ENCODE data around the gene UCHL5. TPM values are rescaled to one million over a fixed set of nuclear protein-coding genes. Genes with fewer than 3 reads are reported as not detected.

UCHL5 gene
- total RNA-seq, 1 experiment from 2014 or later = 49.3 TPM

- no peak overlapping the region for H3K27ac ChIP-seq
- H3K9me2 ChIP-seq (ENCODE audit: insufficient read depth) = no peaks in the 10 kb centered on the region
- BruUV-seq (replicated peaks) = no TSS peak
- POLR2A ChIA-PET (ENCODE audit: unreplicated experiment) = no interaction called here
- H3K4me1 ChIP-seq (replicated peaks; ENCODE audit: insufficient read depth) = no peaks in the 10 kb centered on the region
- no peaks in the 10 kb centered on the region for H3K79me2 ChIP-seq (ENCODE audit: low read depth)
- no peak overlapping the region for H2AFZ ChIP-seq
- no peaks in the 10 kb centered on the region for H3K27me3 ChIP-seq (ENCODE audit: insufficient read depth, low read depth)
- no peak overlapping the region for H3K4me2 ChIP-seq
- H3F3A ChIP-seq (ENCODE audit: insufficient read depth, low read depth) = no peaks in the 10 kb centered on the region
- H3K9me3 ChIP-seq (ENCODE audit: insufficient read depth, low read depth) = no peaks in the 10 kb centered on the region
- peaks cover 24% of the 10 kb centered on the region for H3K36me3 ChIP-seq (ENCODE audit: low read depth)
- no peaks in the 10 kb centered on the region for H4K20me1 ChIP-seq (ENCODE audit: insufficient read depth)
- TF ChIP-seq EZH2 (IDR thresholded peaks at IDR 0.05; ENCODE audit: low read depth) (no peak), CTCF (conservative IDR thresholded peaks at IDR 0.05) (no peak)
- H3K4me3 ChIP-seq = no peak overlapping the region
- no peak for DNase-seq
- intact Hi-C loops (cut with micrococcal nuclease; ENCODE audit: unreplicated experiment) = no loop called here
- CTCF ChIA-PET = no interaction called here
Measured at GRCh38 chr1:193087893-193088292, 28.7 kb upstream of the UCHL5 start.

GRCh38 chr1:193086342-193086741, 27.2 kb upstream of the UCHL5 start:
- CTCF ChIA-PET = interaction anchor here (0.7 kb wide), 1 partner anchor 152 kb away, joined by 3 read pairs; no protein-coding TSS in a partner anchor
- Histone ChIP-seq H2AFZ (no peak overlapping the region), H3K4me2 (no peak overlapping the region), H3K9me2 (ENCODE audit: insufficient read depth) (no peaks in the 10 kb centered on the region), H3K9me3 (ENCODE audit: insufficient read depth, low read depth) (no peaks in the 10 kb centered on the region), H3K27ac (no peak overlapping the region), H3K27me3 (ENCODE audit: insufficient read depth, low read depth) (no peaks in the 10 kb centered on the region), H3K4me3 (no peak overlapping the region), H4K20me1 (ENCODE audit: insufficient read depth) (no peaks in the 10 kb centered on the region), H3K36me3 (ENCODE audit: low read depth) (peaks cover 34% of the 10 kb centered on the region), H3K4me1 (replicated peaks; ENCODE audit: insufficient read depth) (no peaks in the 10 kb centered on the region), H3F3A (ENCODE audit: insufficient read depth, low read depth) (no peaks in the 10 kb centered on the region), H3K79me2 (ENCODE audit: low read depth) (no peaks in the 10 kb centered on the region)
- DNase-seq = no peak
- no peak for TF ChIP-seq EZH2 (IDR thresholded peaks at IDR 0.05; ENCODE audit: low read depth)
- TF ChIP-seq CTCF (conservative IDR thresholded peaks at IDR 0.05) = no peak
- BruUV-seq (replicated peaks) = no TSS peak
- POLR2A ChIA-PET (ENCODE audit: unreplicated experiment) = no interaction called here
- intact Hi-C loops (cut with micrococcal nuclease; ENCODE audit: unreplicated experiment) = no loop called here

- no peaks in the 10 kb centered on the region for H3K9me2 ChIP-seq (ENCODE audit: insufficient read depth)
- H3K9me3 ChIP-seq (ENCODE audit: insufficient read depth, low read depth) = no peaks in the 10 kb centered on the region
- TF ChIP-seq CTCF (conservative IDR thresholded peaks at IDR 0.05) (no peak), EZH2 (IDR thresholded peaks at IDR 0.05; ENCODE audit: low read depth) (no peak)
- no peaks in the 10 kb centered on the region for H4K20me1 ChIP-seq (ENCODE audit: insufficient read depth)
- BruUV-seq (replicated peaks) = no TSS peak
- no peaks in the 10 kb centered on the region for H3K4me1 ChIP-seq (replicated peaks; ENCODE audit: insufficient read depth)
- no peak overlapping the region for H3K27ac ChIP-seq
- H3K36me3 ChIP-seq (ENCODE audit: low read depth) = peaks cover 34% of the 10 kb centered on the region
- DNase-seq = no peak
- H3F3A ChIP-seq (ENCODE audit: insufficient read depth, low read depth) = no peaks in the 10 kb centered on the region
- H2AFZ ChIP-seq = no peak overlapping the region
- no peaks in the 10 kb centered on the region for H3K79me2 ChIP-seq (ENCODE audit: low read depth)
- no peaks in the 10 kb centered on the region for H3K27me3 ChIP-seq (ENCODE audit: insufficient read depth, low read depth)
- no peak overlapping the region for H3K4me2 ChIP-seq
- H3K4me3 ChIP-seq = no peak overlapping the region
- ChIA-PET CTCF (interaction anchor here (0.7 kb wide), 1 partner anchor 13 kb away, joined by 3 read pairs; no protein-coding TSS in a partner anchor), POLR2A (ENCODE audit: unreplicated experiment) (interaction anchor here (0.6 kb wide), 1 partner anchor 36 kb away, joined by 4 read pairs; no protein-coding TSS in a partner anchor)
- intact Hi-C loops (cut with micrococcal nuclease; ENCODE audit: unreplicated experiment) = no loop called here
Measured at GRCh38 chr1:193085263-193085662, 26.1 kb upstream of the UCHL5 start.
